Aorta (tissue), 5 donors: Measurements from ENCODE around the gene SLCO2A1. TPM values are rescaled to one million over a fixed set of nuclear protein-coding genes. Genes with fewer than 3 reads are reported as not detected.
A peak's percentile ranks its signal among the peaks of the same experiment; 100 is the strongest.

ENCODE experiments used
- ATAC-seq: fragments of 200-7000 bp; cut with Tn5 transposase; one replicate; pipeline ENCODE4 v1.9.1; 2022; ENCODE audit warnings: moderate library complexity; ENCODE audit not compliant: low FRiP score
- DNase-seq, 2 donors: peaks; one replicate each; pipeline ENCODE4 v3.0.0-alpha.2; 2020
- H3K27ac ChIP-seq, 2 donors: one replicate each; pipeline ENCODE4 v1.5.1; 2013; ENCODE audit warnings: low read length in 2 of 2, mild to moderate bottlenecking in 2 of 2, moderate library complexity in 2 of 2, control low read depth in 1 of 2, inconsistent platforms in 1 of 2, low read depth in 1 of 2
- H3K27me3 ChIP-seq, 2 donors: one replicate each; pipeline ENCODE4 v1.6.1; 2013; ENCODE audit warnings: control low read depth in 1 of 2, low read length in 1 of 2, mild to moderate bottlenecking in 1 of 2, moderate library complexity in 1 of 2; ENCODE audit not compliant: insufficient read depth in 2 of 2, control insufficient read depth in 1 of 2
- H3K36me3 ChIP-seq, 2 donors: one replicate each; pipeline ENCODE4 v1.6.1; 2013; ENCODE audit warnings: control low read depth in 1 of 2, low read length in 1 of 2, mild to moderate bottlenecking in 1 of 2; ENCODE audit not compliant: insufficient read depth in 2 of 2, control insufficient read depth in 1 of 2
- H3K4me1 ChIP-seq, 2 donors: one replicate each; pipeline ENCODE4 v1.6.1; 2013; ENCODE audit warnings: low read length in 2 of 2, control low read depth in 1 of 2, mild to moderate bottlenecking in 1 of 2, moderate library complexity in 1 of 2; ENCODE audit not compliant: insufficient read depth in 2 of 2, control insufficient read depth in 1 of 2
- H3K4me3 ChIP-seq, 2 donors: one replicate each; pipeline ENCODE4 v1.5.1; 2013; ENCODE audit warnings: low read length in 2 of 2, control low read depth in 1 of 2, mild to moderate bottlenecking in 1 of 2
- H3K9me3 ChIP-seq: one replicate; pipeline ENCODE4 v1.6.1; 2013; ENCODE audit warnings: mild to moderate bottlenecking, low read length; ENCODE audit not compliant: control insufficient read depth
- WGBS, 2 donors: extraction: QIAGEN DNeasy Blood & Tissue Kit; methylation state at CpG; one replicate each; pipeline ENCODE4 v1.1.7; 2013; 5-methylcytosine and 5-hydroxymethylcytosine counted together
- intact Hi-C, 2 donors: fragments of 100-400 bp; cut with DNase I; formaldehyde crosslinking; loops; one replicate each; pipeline versions ENCODE4 v1.14.2 to v1.15.0; 2022
- polyA plus RNA-seq, 2 donors: library from polyadenylated mRNA; stranded (reverse); fragments of 200-250 nt; gene quantifications; one replicate each; pipeline ENCODE4 v1.2.3, GENCODE V29; 2013
- total RNA-seq, 2 donors: library from RNA; stranded (reverse); fragmentation: NEBNext Ultra II Directional; extraction: Animal tissue kit (Norgen Biotek cat#: 25700); gene quantifications; one replicate each; pipeline ENCODE4 v1.2.1, GENCODE V29; 2021
- donor health status: healthy with polysubstance abuse.
- donor health status: Bipolar disorder and iron deficiency.
- donor health status: DM: no; HTN: no; CAD: no.
- donor health status: DM: no; HTN: no; CAD: no.
- donor health status: DM: yes; HTN: yes; CAD: no.

Gene SLCO2A1
- total and polyA plus RNA-seq, 4 donors, result 0.25 to 101 (median 49.8) TPM

DNA sequence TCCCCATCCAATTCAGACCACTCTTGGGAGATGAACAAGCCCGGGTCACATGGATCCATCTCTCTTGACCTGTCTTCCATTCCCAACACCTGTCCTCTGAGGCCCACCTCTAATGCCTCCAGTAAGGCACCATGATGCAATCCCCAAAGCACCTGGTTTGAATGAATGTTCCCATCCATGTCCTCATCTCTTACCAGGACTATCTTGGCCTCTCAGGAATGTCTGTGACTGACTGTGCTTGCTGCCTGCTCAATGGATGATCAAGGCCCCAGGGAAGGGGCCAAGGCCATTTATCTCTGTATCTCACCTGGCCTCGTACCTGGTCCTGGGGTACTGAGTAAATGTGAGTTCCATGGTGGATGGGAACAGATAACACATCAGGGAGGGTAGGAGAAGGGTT, 49.7 kb downstream of the SLCO2A1 start:
- ATAC-seq (no peak), DNase-seq (no peak)
- Histone ChIP-seq H3K27me3 (no peaks in the 10 kb centered on the region), H3K9me3 (no peaks in the 10 kb centered on the region), H3K4me3 (no peak overlapping the region), H3K27ac (no peak overlapping the region), H3K36me3 (no peaks in the 10 kb centered on the region), H3K4me1 (no peaks in the 10 kb centered on the region)
- intact Hi-C loops, result no loop called here
- WGBS, 2 donors, result 87 to 100% methylated on average over 2 of the region's 2 CpGs

DNA sequence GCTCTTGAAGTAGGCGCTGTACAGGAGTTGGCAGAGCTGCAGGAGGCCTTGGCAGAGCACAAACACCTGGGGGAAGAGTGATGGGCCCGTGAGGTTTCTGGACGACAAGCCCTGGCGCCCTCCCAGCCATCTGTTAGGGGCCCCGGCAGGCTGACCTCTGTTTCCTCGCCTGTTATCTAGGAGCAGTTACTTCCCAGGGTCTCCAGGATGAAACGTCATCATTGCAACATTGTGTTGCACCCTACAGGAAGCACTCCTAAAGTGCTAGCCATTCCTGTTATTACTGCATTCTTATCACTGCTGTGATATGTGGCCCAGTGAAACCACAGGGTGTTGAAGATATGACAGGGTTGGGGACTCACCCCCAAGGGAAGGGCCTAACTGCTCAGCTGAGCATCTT, 50.2 kb downstream of the SLCO2A1 start:
- Histone ChIP-seq H3K27ac (no peak overlapping the region), H3K4me1 (no peaks in the 10 kb centered on the region), H3K36me3 (no peaks in the 10 kb centered on the region), H3K27me3 (no peaks in the 10 kb centered on the region), H3K9me3 (no peaks in the 10 kb centered on the region), H3K4me3 (no peak overlapping the region)
- DNase-seq, result no peak
- no peak for ATAC-seq
- WGBS, 2 donors, result 76% methylated on average over 7 of the region's 7 CpGs
- intact Hi-C loops, result no loop called here

GRCh38 chr3:133977568-133977967, 52.2 kb downstream of the SLCO2A1 start:
- Histone ChIP-seq H3K27ac (no peak overlapping the region), H3K36me3 (no peaks in the 10 kb centered on the region), H3K4me1 (no peaks in the 10 kb centered on the region), H3K27me3 (no peaks in the 10 kb centered on the region), H3K4me3 (no peak overlapping the region), H3K9me3 (no peaks in the 10 kb centered on the region)
- intact Hi-C loops, result no loop called here
- DNase-seq, result peak in 1 of 2 donors; percentile 12
- WGBS, 2 donors, result 60 to 69% methylated on average over 4 of the region's 4 CpGs
- peak; percentile 3 for ATAC-seq

GRCh38 chr3:133973249-133973980, 56.3 kb downstream of the SLCO2A1 start:
- no peaks in the 10 kb centered on the region for H3K27me3 ChIP-seq
- DNase-seq (peak in 1 of 2 donors; percentile 51), ATAC-seq (no peak)
- no peaks in the 10 kb centered on the region for H3K4me1 ChIP-seq
- WGBS, 2 donors, result 88 to 89% methylated on average over 8 of the region's 8 CpGs
- H3K27ac ChIP-seq, result no peak overlapping the region
- no peak overlapping the region for H3K4me3 ChIP-seq
- intact Hi-C loops, result no loop called here
- H3K9me3 ChIP-seq, result no peaks in the 10 kb centered on the region
- no peaks in the 10 kb centered on the region for H3K36me3 ChIP-seq

DNA sequence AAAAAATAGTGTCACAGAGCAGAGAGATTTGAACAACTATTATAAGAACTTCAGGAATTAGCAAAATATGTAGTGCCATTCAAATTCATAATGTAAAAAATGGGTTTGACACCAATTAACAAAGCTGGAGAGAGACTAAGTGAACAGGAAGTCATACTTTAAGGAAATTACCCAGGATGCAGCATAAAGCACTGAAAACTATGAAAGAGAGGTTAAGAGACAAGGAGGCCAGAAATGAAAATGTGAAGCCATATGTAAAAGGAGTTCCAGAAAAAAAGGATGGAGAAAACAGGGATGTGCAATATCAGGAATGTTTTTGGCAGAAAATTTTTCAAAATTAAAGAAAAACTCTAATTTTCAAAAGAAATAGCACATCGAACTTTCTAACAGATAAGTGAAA, 57.6 kb downstream of the SLCO2A1 start:
- Histone ChIP-seq H3K36me3 (no peaks in the 10 kb centered on the region), H3K4me3 (no peak overlapping the region), H3K27ac (no peak overlapping the region), H3K9me3 (no peaks in the 10 kb centered on the region), H3K27me3 (no peaks in the 10 kb centered on the region), H3K4me1 (no peaks in the 10 kb centered on the region)
- ATAC-seq, result no peak
- DNase-seq, result no peak
- intact Hi-C loops, result no loop called here
- WGBS, 2 donors, result 97 to 99% methylated on average over 1 of the region's 1 CpG

DNA sequence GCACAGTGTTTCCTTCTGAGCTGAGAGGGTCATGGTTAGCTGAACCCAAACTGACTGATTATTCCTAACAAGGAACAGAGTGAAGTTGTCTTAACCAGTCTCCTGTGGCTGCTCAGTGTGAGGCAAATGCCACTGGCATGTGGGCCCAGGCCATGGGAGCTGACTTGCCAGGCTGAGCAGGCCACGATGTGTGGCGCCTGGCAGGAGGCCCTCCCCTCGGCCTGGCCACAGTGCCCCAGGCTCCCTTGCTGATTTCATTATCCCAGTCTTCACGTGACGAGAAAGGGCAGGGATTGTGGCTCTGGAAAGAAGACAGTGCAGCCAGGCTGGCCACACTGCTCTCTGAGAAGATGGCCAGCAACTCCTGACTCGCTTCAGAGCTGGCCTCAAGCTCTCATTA, 58.8 kb downstream of the SLCO2A1 start:
- no peak overlapping the region for H3K27ac ChIP-seq

GRCh38 chr3:133970339-133970738, 59.4 kb downstream of the SLCO2A1 start:
- Histone ChIP-seq H3K9me3 (no peaks in the 10 kb centered on the region), H3K4me3 (no peak overlapping the region), H3K27me3 (no peaks in the 10 kb centered on the region), H3K27ac (no peak overlapping the region), H3K4me1 (no peaks in the 10 kb centered on the region), H3K36me3 (no peaks in the 10 kb centered on the region)
- DNase-seq (peak in 1 of 2 donors; percentile 40), ATAC-seq (no peak)
- intact Hi-C loops, result no loop called here
- WGBS, 2 donors, result 66 to 77% methylated on average over 5 of the region's 5 CpGs

More for the DNA sequence above, 58.8 kb downstream of the SLCO2A1 start:
- WGBS, 2 donors, result 69 to 82% methylated on average over 6 of the region's 6 CpGs
- Histone ChIP-seq H3K4me1 (no peaks in the 10 kb centered on the region), H3K4me3 (no peak overlapping the region), H3K9me3 (no peaks in the 10 kb centered on the region), H3K27me3 (no peaks in the 10 kb centered on the region), H3K36me3 (no peaks in the 10 kb centered on the region)
- peak in 1 of 2 donors; percentile 40 for DNase-seq
- ATAC-seq, result no peak
- intact Hi-C loops, result no loop called here

GRCh38 chr3:133967992-133968892, 61.5 kb downstream of the SLCO2A1 start:
- Histone ChIP-seq H3K36me3 (no peaks in the 10 kb centered on the region), H3K9me3 (no peaks in the 10 kb centered on the region), H3K4me1 (no peaks in the 10 kb centered on the region), H3K4me3 (no peak overlapping the region), H3K27me3 (no peaks in the 10 kb centered on the region), H3K27ac (no peak overlapping the region)
- WGBS, 2 donors, result 67 to 73% methylated on average over 15 of the region's 15 CpGs
- peak in 1 of 2 donors; percentile 22 for DNase-seq
- intact Hi-C loops, result no loop called here
- no peak for ATAC-seq
